Subcutaneous adipose tissue (tissue), 4 donors: ENCODE results near the gene COL5A2. TPM values are rescaled to one million over a fixed set of nuclear protein-coding genes. Genes with fewer than 3 reads are reported as not detected.

Experiments used
- total RNA-seq, 4 donors: library from RNA; depleted of rRNA; stranded (reverse); fragments of >200 nt; gene quantifications; one replicate each; pipeline ENCODE4 v1.1.0, GENCODE V29; 2016
- TF ChIP-seq, protein P1 (sequence below): fragments of 450-650 bp; IDR thresholded peaks from one replicate; pipeline ENCODE4 v1.5.1; 2016; ENCODE audit warnings: low read depth, mild to moderate bottlenecking, control low read depth, antibody characterized with exemption, moderate library complexity

Gene COL5A2
- total RNA-seq, 4 donors from 2014 or later: 61.8 to 146 (median 97.2) TPM

GRCh38 chr2:189020179-189020578, 159.4 kb downstream of the COL5A2 start:
- TF ChIP-seq, protein P1, sequence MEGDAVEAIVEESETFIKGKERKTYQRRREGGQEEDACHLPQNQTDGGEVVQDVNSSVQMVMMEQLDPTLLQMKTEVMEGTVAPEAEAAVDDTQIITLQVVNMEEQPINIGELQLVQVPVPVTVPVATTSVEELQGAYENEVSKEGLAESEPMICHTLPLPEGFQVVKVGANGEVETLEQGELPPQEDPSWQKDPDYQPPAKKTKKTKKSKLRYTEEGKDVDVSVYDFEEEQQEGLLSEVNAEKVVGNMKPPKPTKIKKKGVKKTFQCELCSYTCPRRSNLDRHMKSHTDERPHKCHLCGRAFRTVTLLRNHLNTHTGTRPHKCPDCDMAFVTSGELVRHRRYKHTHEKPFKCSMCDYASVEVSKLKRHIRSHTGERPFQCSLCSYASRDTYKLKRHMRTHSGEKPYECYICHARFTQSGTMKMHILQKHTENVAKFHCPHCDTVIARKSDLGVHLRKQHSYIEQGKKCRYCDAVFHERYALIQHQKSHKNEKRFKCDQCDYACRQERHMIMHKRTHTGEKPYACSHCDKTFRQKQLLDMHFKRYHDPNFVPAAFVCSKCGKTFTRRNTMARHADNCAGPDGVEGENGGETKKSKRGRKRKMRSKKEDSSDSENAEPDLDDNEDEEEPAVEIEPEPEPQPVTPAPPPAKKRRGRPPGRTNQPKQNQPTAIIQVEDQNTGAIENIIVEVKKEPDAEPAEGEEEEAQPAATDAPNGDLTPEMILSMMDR: no peak

GRCh38 chr2:189018631-189019030, 160.9 kb downstream of the COL5A2 start:
- TF ChIP-seq, protein P1: no peak

DNA sequence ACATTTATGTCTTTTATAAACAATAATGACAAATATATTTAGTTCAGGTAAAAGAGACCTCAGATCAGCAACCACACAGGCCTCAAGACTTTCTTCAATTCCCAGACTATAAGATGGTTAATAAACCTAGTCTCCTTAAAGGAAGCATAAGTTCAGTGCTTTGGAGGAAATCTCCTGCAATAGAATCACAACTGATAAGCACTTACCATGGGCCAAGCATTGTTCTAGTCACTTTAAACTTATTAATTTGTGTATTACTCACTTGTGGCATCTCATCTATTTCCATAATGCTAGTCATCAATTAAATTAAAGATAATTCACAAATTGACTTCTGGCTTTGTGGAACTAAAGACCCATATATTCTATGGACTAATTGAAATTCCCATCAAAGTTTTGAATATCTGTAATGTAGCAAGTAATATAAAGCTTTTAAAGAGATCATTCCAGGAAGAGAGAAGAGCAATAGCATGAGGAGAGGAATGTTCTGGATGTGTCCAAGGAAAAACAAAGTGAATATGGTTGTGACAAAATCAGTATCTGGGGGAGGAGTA, 163.2 kb downstream of the COL5A2 start:
- TF ChIP-seq, protein P1: no peak

GRCh38 chr2:189015359-189015758, 164.2 kb downstream of the COL5A2 start:
- TF ChIP-seq, protein P1: no peak

DNA sequence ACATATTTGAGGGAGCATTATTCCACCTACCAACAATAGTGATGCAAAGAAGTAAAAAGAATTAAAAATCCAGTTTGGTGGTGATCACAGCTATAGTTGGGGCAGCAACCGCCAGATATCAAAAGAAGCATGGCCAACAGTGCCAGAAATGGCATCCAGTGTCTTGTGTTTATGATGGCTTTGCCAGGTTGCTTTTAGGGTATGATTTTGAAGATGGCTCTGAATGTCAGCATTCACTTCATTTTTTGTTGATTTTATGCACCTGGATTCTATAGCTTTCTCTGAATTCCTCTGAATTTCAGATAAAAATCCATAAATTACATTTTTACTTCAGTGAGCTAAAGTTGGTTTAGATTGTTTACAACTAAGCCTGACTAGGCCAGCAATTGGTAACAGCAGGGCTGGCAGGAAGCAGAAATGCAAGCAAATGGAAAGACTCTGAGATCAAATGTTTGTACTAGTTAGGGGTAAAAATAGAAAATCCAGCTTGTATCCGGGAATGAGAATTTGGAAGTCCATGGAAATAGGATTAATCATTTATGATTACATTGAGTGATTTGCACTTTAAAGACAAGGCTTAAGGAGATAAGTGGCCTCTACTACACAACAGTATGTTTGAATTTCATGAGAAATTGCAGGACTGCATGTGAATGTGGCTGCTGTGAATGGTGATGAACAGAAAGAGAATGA, 165.0 kb downstream of the COL5A2 start:
- TF ChIP-seq, protein P1: no peak

GRCh38 chr2:189013671-189014448, 165.7 kb downstream of the COL5A2 start:
- TF ChIP-seq, protein P1: no peak

- TF ChIP-seq, protein P1: no peak
Observed at GRCh38 chr2:189013031-189013430, 166.5 kb downstream of the COL5A2 start.
